GM10248 (cell line): Measurements from ENCODE around the gene CDH22.

ENCODE experiments used
- CTCF ChIA-PET: fragments of 300-600 bp; sonication (Branson Sonifier 250); formaldehyde crosslinking; extraction: SDS; loops from one replicate; lab custom pipeline; 2021; ENCODE audit warnings: antibody characterized with exemption; lab: Yijun Ruan, JAX
- POLR2A ChIA-PET: fragments of 350-650 bp; sonication (Branson Sonifier 250); formaldehyde crosslinking; extraction: SDS; loops from one replicate; lab custom pipeline; 2020; ENCODE audit warnings: antibody characterized with exemption; lab: Yijun Ruan, JAX
- DNase-seq: peaks from one replicate; pipeline ENCODE4 v3.0.0; 2012; ENCODE audit errors: extremely low spot score
- TF ChIP-seq, protein P1 (sequence below): IDR thresholded peaks from 2 replicates; pipeline ENCODE4 v1.5.1; 2012; ENCODE audit warnings: mild to moderate bottlenecking, low read depth; ENCODE audit errors: extremely low read depth, missing control alignments, control extremely low read depth

The CDH22 gene

DNA sequence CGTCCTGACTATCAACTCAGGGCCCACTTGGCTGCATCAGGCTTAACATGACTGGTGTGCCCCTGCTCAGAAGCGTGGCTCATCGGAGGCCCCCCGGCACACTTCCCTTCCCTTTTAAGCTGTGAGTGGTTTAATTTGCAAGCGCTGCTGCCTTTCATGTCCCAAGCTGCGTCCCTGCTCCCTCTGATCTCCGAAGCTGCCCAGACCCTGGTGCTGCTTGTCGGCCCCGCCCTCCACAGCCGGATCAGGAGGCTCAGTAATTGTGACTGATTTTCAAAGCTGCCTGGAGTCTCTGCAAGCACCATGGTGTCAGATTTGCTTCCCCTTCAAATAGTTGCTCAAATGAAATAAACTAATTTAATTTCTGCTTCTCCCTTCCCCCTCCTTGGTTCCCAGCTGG is 71.1 kb downstream of the CDH22 start:
- TF ChIP-seq, protein P1, sequence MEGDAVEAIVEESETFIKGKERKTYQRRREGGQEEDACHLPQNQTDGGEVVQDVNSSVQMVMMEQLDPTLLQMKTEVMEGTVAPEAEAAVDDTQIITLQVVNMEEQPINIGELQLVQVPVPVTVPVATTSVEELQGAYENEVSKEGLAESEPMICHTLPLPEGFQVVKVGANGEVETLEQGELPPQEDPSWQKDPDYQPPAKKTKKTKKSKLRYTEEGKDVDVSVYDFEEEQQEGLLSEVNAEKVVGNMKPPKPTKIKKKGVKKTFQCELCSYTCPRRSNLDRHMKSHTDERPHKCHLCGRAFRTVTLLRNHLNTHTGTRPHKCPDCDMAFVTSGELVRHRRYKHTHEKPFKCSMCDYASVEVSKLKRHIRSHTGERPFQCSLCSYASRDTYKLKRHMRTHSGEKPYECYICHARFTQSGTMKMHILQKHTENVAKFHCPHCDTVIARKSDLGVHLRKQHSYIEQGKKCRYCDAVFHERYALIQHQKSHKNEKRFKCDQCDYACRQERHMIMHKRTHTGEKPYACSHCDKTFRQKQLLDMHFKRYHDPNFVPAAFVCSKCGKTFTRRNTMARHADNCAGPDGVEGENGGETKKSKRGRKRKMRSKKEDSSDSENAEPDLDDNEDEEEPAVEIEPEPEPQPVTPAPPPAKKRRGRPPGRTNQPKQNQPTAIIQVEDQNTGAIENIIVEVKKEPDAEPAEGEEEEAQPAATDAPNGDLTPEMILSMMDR = no peak
- DNase-seq = no peak
- POLR2A ChIA-PET = no interaction called here
- CTCF ChIA-PET = interaction anchor here (1.5 kb wide), 1 partner anchor 40 kb away, joined by 3 read pairs; no protein-coding TSS in a partner anchor

DNA sequence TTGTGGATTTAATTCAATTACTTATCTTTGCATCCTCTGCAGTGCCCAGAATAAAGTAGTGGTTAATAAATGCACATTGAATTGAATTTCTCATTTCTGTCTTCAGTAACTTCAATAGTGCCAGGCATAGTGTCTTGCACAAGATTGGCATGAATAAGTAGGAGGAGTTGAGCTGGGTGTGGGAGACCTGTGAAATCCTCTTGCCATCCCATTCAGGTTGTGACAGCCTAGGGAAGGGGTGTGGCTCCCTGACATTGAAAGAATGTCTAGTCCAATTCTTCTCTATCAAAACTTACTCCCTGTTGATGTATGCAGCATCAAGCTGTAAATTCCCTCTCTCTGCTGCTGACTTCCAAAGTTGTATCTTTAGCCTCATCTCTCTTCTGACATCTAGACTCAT is 73.2 kb downstream of the CDH22 start:
- POLR2A ChIA-PET = no interaction called here
- CTCF ChIA-PET = interaction anchor here (1.4 kb wide), 1 partner anchor 10 kb away, joined by 3 read pairs; no protein-coding TSS in a partner anchor

DNA sequence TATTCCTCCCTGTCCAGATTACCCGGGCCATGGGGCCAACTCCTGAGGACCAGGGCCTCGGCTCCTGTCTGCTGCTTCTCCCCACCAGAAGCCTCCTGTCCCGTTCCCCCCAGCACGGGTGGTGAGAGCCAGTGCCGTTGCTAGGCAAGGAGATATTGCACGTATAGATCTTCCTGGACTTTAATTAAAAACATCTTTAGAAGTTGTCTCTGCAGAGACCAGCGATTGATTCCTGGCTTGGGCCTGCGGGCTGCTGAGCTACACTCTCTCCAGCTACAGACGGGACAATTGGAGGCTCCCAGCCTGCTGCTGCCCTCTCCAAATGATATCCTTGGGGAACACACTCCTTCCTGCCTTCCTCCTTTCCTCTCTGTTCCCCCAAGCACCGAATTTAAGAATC is 74.6 kb downstream of the CDH22 start:
- DNase-seq = no peak
- ChIA-PET POLR2A (no interaction called here), CTCF (no interaction called here)
- TF ChIP-seq, protein P1 = no peak

More for the DNA sequence above, 73.2 kb downstream of the CDH22 start:
- TF ChIP-seq, protein P1 = no peak
- DNase-seq = no peak

DNA sequence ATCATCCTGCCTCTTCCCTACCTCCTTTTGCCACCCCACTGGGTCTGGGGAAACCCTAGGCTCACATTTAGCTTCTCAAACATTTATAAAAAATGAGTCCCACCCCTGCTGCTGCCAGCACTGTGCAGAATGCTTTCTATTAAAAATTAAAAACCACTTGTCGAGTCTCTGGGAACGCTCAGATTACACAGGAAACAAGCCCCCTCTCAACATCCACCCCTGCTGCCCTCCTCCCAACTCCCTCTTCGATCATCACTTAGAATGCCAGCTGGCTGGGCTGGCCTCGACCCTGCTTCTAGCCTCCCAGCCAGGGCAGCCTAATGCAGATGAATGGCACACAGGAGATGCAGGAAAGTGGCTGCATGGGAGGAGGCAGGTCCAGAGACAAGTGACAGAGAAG is 75.8 kb downstream of the CDH22 start:
- TF ChIP-seq, protein P1 = no peak
- ChIA-PET POLR2A (no interaction called here), CTCF (no interaction called here)
- DNase-seq = no peak

DNA sequence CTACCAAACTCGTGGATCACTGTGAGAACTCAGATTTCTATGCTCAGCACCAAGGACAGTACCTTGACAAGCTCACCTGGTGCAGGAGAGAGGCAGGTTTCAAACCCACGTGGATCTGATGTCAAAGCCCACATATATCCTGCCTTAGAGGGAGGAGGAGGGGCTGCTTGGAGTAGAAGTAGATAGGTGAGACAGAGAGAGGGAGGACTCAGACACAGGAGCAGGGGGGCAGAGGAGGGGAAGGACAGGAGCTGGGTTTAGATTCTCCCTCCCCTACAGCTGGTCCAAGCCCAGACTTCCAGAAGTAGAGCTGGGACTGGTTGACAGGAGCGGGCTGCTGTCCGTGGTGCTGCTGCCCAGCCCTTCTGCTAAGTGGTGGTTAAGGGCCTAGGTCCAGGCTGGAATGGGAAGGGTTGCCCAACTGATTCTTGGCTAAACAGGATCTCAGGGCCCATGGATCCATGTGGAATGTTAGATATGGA is 77.5 kb downstream of the CDH22 start:
- TF ChIP-seq, protein P1 = no peak
- ChIA-PET CTCF (interaction anchor here (1.1 to 1.8 kb wide), 4 partner anchors 9 to 207 kb away, joined by 4 to 6 read pairs (median 4); no protein-coding TSS in a partner anchor), POLR2A (no interaction called here)
- DNase-seq = no peak

DNA sequence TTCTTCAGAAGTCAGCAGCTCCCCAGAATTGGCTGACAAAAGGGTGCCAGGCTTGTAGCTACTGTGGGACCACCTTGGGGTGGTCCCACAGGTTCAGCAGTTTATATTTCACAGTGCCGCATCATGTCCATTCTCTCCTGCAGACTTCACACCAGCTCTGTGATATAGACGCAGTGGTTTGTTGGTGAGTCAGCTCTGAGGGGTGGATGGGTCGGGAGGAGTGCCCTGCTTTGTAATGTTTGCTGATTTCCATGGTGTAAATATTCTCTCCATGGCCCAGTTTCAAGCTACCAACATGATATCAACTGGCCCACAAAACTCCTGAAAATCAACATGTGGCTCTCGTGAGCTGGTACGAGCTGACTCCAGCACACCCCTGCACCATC is 78.2 kb downstream of the CDH22 start:
- TF ChIP-seq, protein P1 = no peak
- CTCF ChIA-PET = interaction anchor here (1.1 to 1.8 kb wide), 5 partner anchors 8 to 208 kb away, joined by 3 to 6 read pairs (median 4); no protein-coding TSS in a partner anchor
- no peak for DNase-seq
- POLR2A ChIA-PET = no interaction called here
